Measurements from ENCODE around the gene DUSP3. TPM values are rescaled to one million over a fixed set of nuclear protein-coding genes. Genes with fewer than 3 reads are reported as not detected.
A peak's percentile ranks its signal among the peaks of the same experiment; 100 is the strongest.

The DUSP3 gene
- total RNA-seq, 1 experiment from 2014 or later = 50.7 TPM

DNA sequence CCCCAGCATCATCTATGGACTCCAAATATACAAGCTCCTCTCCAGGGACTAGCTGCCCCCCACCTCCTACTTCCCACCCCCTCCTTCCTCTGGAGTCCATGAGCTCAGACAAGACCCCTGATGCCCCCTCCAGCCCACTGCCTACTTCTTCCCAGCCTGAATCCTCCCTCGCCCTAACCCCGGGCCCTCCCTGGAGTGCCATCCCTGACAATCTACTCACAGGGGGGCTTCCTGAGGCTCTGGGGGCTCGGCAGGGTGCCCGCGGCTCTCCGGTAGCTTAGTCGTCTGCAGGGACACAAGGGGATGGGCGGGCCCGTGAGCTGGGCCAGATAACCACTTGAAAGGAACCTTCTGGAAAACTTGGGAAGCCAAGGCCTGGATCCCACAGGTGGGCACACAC, 39.0 kb upstream of the DUSP3 start:
- no peak overlapping the region for H3K9ac ChIP-seq (ENCODE audit: low read length)
- no peak overlapping the region for H2AFZ ChIP-seq (ENCODE audit: low read length)
- intact Hi-C loops (cut with micrococcal nuclease) = no loop called here
- CTCF ChIA-PET = no interaction called here
- H3K4me1 ChIP-seq (ENCODE audit: insufficient read depth, low read length) = peaks cover 16% of the 10 kb centered on the region
- H4K20me1 ChIP-seq (ENCODE audit: low read length) = no peaks in the 10 kb centered on the region
- H3K79me2 ChIP-seq (ENCODE audit: low read length) = no peaks in the 10 kb centered on the region
- DNase-seq (no peak), ATAC-seq (no peak)
- H3K27ac ChIP-seq (ENCODE audit: low read length) = no peak overlapping the region
- H3F3A ChIP-seq (ENCODE audit: low read length, unreplicated experiment) = no peaks in the 10 kb centered on the region
- H3K36me3 ChIP-seq (ENCODE audit: low read depth, low read length) = peaks cover 20% of the 10 kb centered on the region; the same call in 1 of the 2 replicates
- POLR2A ChIA-PET (ENCODE audit: unreplicated experiment) = interaction anchor here (0.6 kb wide), 1 partner anchor 592 kb away, joined by 3 read pairs; no protein-coding TSS in a partner anchor
- no peaks in the 10 kb centered on the region for H3K9me2 ChIP-seq (replicated peaks; ENCODE audit: low read length)
- no peaks in the 10 kb centered on the region for H3K27me3 ChIP-seq (ENCODE audit: low read length)
- H3K4me2 ChIP-seq (ENCODE audit: low read length) = no peak overlapping the region
- H3K4me3 ChIP-seq (ENCODE audit: low read length) = no peak overlapping the region
- no peak for TF ChIP-seq CTCF (conservative IDR thresholded peaks at IDR 0.05; ENCODE audit: low read depth, low read length)
- no peak for TF ChIP-seq EZH2phosphoT487 (IDR thresholded peaks at IDR 0.05; ENCODE audit: borderline replicate concordance, low read length)
- no peak for TF ChIP-seq EZH2 (IDR thresholded peaks at IDR 0.05; ENCODE audit: low read length, unreplicated experiment)
- no TSS peak for BruUV-seq (replicated peaks)
- no peaks in the 10 kb centered on the region for H3K9me3 ChIP-seq (ENCODE audit: low read length)

- no peaks in the 10 kb centered on the region for H4K20me1 ChIP-seq (ENCODE audit: low read length)
- POLR2A ChIA-PET (ENCODE audit: unreplicated experiment) = no interaction called here
- DNase-seq (no peak), ATAC-seq (no peak)
- no peak for TF ChIP-seq EZH2 (IDR thresholded peaks at IDR 0.05; ENCODE audit: low read length, unreplicated experiment)
- TF ChIP-seq EZH2phosphoT487 (IDR thresholded peaks at IDR 0.05; ENCODE audit: borderline replicate concordance, low read length) = no peak
- TF ChIP-seq CTCF (conservative IDR thresholded peaks at IDR 0.05; ENCODE audit: low read depth, low read length) = no peak
- no peaks in the 10 kb centered on the region for H3K27me3 ChIP-seq (ENCODE audit: low read length)
- peaks cover 22% of the 10 kb centered on the region; the same call in 1 of the 2 replicates for H3K36me3 ChIP-seq (ENCODE audit: low read depth, low read length)
- CTCF ChIA-PET = interaction anchor here (0.6 kb wide), 1 partner anchor 24 kb away, joined by 6 read pairs; no protein-coding TSS in a partner anchor
- no peak overlapping the region for H2AFZ ChIP-seq (ENCODE audit: low read length)
- H3K79me2 ChIP-seq (ENCODE audit: low read length) = no peaks in the 10 kb centered on the region
- H3K9me3 ChIP-seq (ENCODE audit: low read length) = no peaks in the 10 kb centered on the region
- H3K4me3 ChIP-seq (ENCODE audit: low read length) = no peak overlapping the region
- intact Hi-C loops (cut with micrococcal nuclease) = no loop called here
- H3F3A ChIP-seq (ENCODE audit: low read length, unreplicated experiment) = no peaks in the 10 kb centered on the region
- H3K27ac ChIP-seq (ENCODE audit: low read length) = no peak overlapping the region
- peaks cover 16% of the 10 kb centered on the region for H3K4me1 ChIP-seq (ENCODE audit: insufficient read depth, low read length)
- no peaks in the 10 kb centered on the region for H3K9me2 ChIP-seq (replicated peaks; ENCODE audit: low read length)
- H3K4me2 ChIP-seq (ENCODE audit: low read length) = no peak overlapping the region
- no peak overlapping the region for H3K9ac ChIP-seq (ENCODE audit: low read length)
- BruUV-seq (replicated peaks) = no TSS peak
Observed at GRCh38 chr17:43816336-43817320, 37.9 kb upstream of the DUSP3 start.

GRCh38 chr17:43814714-43815113, 35.9 kb upstream of the DUSP3 start:
- ATAC-seq (peak; percentile 80), DNase-seq (peak; percentile 76)
- no peaks in the 10 kb centered on the region for H3K27me3 ChIP-seq (ENCODE audit: low read length)
- peak overlapping the region; percentile 18; the same call in 1 of the 2 replicates for H3K27ac ChIP-seq (ENCODE audit: low read length)
- H3K4me2 ChIP-seq (ENCODE audit: low read length) = peak overlapping the region; percentile 30
- H3K9me2 ChIP-seq (replicated peaks; ENCODE audit: low read length) = no peaks in the 10 kb centered on the region
- no peak overlapping the region for H3K4me3 ChIP-seq (ENCODE audit: low read length)
- no peak overlapping the region for H3K9ac ChIP-seq (ENCODE audit: low read length)
- peaks cover 18% of the 10 kb centered on the region; the same call in 1 of the 2 replicates for H3K36me3 ChIP-seq (ENCODE audit: low read depth, low read length)
- H3K79me2 ChIP-seq (ENCODE audit: low read length) = no peaks in the 10 kb centered on the region
- H4K20me1 ChIP-seq (ENCODE audit: low read length) = no peaks in the 10 kb centered on the region
- no peaks in the 10 kb centered on the region for H3K9me3 ChIP-seq (ENCODE audit: low read length)
- intact Hi-C loops (cut with micrococcal nuclease) = no loop called here
- H2AFZ ChIP-seq (ENCODE audit: low read length) = no peak overlapping the region
- no TSS peak for BruUV-seq (replicated peaks)
- H3F3A ChIP-seq (ENCODE audit: low read length, unreplicated experiment) = no peaks in the 10 kb centered on the region
- TF ChIP-seq EZH2phosphoT487 (IDR thresholded peaks at IDR 0.05; ENCODE audit: borderline replicate concordance, low read length) (no peak), CTCF (conservative IDR thresholded peaks at IDR 0.05; ENCODE audit: low read depth, low read length) (no peak), EZH2 (IDR thresholded peaks at IDR 0.05; ENCODE audit: low read length, unreplicated experiment) (no peak)
- ChIA-PET POLR2A (ENCODE audit: unreplicated experiment) (no interaction called here), CTCF (no interaction called here)
- H3K4me1 ChIP-seq (ENCODE audit: insufficient read depth, low read length) = peaks cover 16% of the 10 kb centered on the region

Measured in PC-3 (cell line).